HG02943 (cell line): ENCODE measurements around the gene LHPP.

Source experiments
- ATAC-seq: cut with Tn5 transposase; IDR thresholded peaks from one replicate; pipeline ENCODE4 v1.9.1; 2021; ENCODE audit warnings: mild to moderate bottlenecking, low read depth, moderate library complexity; ENCODE audit not compliant: unreplicated experiment

The LHPP gene

GRCh38 chr10:124447751-124448466 is 13.7 kb upstream of the LHPP start:
- no peak for ATAC-seq

- no peak for ATAC-seq
Measured at GRCh38 chr10:124448696-124449169, 12.9 kb upstream of the LHPP start.

DNA sequence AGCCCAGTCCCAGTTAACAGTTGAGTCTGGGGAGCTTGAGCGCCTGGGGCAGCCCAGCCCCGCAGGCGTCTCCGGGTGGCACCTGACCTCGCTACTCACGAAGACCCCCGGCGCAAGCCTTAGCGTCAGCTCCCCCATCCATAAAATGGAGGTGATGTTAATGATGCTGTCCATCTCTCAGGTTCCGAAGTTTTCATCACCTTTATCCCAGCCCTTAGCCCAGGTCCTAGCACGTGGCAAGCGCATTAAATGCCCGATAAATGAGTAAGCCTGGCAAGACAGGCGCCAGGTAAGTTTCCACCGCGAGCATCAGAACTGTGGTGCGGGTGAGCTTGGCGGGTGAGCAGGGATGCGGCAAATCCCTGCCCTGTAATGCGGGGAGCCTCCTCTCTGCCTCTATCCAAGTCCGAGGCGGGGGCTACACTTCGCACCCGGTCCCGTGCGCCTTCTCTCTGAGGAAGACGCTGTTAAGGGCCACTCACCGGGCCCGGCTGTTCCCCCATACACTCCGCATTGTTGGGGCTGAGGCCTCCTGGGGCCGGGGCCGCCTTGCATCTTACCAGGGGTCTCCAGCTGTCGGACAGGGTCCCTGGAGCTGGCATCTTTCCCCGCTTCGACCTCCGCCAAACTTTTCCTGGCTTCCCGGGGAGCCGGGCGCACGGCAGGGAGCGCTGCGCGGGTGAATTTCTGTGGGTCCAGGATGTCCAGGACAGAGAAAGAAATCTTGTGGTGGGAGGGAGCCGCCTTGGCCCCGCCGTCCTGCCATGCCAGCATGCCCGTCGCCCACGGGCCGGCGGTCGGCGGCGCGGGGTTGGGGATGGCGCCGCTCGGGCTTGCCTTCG is 12.2 kb upstream of the LHPP start:
- ATAC-seq: no peak

GRCh38 chr10:124450012-124450782 is 11.4 kb upstream of the LHPP start, which contains the start of gene NKX1-2:
NKX1-2 (minus strand) TSS chr10:124450035; CDS start chr10:124449943, 92 bp downstream.
- no peak for ATAC-seq

GRCh38 chr10:124450783-124451057 is 10.9 kb upstream of the LHPP start:
- ATAC-seq: no peak

DNA sequence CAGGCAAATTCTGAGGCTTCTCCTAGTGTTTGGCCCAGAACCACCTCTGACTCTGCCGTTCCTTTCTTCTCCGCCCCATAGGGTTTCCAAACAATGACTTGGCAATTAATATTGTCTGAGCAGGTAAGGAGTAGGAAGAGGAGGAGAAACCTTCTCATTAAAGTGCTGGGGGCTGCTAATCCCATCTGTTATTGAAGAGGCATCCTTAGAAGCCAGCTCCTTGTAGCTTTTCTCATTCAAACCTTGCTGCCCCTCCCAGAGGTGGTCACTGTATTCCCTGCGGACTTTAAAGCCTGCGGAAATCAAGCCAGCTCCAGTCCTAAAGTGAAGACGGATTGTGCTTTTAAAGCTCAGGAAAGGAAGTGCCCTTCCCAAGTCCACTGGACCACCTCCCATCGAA is 10.3 kb upstream of the LHPP start:
- ATAC-seq: no peak

- ATAC-seq: no peak
Measured at GRCh38 chr10:124453960-124454610, 7.5 kb upstream of the LHPP start.

DNA sequence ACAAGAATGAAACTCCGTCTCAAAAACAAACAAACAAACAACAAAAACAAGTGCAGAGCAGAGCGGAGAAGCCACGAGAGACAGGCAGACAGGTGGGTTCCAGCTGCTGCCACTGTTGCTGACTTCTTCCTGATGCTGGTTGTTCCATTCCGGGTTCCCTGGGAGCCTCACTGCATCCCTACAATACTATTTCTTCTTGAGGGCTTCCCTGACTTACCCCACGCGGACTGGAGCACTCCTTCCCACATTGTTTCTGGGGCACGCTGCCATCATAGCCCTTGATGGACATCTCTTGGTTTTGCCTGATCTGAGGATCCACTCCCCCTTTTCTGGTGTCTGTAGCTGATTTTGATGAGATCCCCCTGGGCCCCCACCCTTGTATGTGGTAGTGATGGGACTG is 6.2 kb upstream of the LHPP start:
- ATAC-seq: no peak

DNA sequence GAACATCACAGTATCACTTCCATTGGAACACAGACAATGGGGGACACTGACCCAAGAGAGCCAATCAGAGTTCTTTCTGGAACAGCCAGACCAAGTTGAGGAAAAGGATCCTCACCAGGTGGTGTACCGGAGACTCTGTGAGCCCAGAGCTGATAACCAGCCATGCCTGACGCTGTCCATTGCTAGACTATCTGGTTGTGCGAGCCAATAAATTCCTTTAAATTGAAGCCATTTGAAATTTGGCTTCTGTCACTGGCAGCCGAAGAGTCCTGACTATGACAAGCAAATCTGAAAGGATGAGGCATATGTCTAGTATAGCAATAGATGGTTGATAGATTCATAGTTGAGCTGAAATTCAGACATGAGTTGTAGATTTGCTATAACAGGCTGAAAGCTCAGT is 3.1 kb upstream of the LHPP start:
- no peak for ATAC-seq

DNA sequence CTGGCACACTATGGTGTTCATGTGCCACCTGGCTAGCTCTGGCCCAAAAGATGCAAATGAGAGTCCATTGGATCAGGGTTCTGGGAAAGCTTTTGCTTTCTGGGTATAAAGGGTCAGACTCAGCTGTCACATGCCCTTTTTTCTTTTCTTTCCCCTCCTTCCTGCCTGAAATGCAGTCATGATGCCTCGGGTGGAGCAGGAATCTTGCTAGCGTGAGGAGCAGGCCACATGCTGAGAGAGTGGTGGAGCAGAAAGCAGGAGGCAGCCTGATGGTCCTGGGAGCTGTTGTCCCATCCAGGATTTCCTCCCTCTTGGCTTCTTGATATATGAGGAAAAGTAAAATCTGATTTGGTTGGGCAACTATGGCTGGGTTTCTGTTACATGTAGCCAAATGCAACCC is 2.7 kb upstream of the LHPP start:
- ATAC-seq: no peak

DNA sequence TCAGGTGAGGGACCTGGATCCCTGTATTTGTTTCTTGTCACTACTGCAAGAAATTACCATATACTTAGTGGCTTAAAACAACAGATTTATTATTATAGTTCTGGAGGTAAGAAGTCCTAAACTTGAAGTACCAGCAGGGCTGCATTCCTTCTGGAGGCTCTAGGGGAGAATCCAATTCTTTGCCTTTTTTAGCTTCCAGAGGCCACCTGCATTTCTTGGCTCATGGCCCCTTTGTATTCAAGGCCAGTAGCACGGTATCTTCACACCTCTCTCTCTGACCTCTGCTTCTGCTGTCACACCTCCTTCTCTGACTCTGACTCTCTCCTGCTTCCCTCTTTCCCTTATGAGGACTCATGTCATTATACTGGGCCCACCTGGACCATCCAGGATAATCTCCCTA is 2.2 kb upstream of the LHPP start:
- no peak for ATAC-seq

GRCh38 chr10:124460144-124460543 is 1.5 kb upstream of the LHPP start:
- ATAC-seq: no peak

DNA sequence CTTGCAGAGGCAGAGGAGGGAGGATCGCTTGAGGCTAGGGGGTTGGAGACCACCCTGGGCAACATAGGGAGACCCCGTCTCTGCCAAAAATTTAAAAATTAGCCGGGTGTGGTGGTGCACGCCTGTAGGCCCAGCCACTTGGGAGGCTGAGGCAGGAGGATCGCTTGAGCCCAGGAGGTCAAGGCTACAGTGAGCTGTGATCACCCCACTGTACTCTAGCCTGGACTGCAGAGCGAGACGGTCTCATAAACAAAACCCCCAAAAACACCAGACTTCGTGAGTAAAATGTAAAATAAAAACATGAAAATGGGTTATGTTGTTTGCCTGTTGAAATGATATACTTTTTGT is 699 bp downstream of the LHPP start:
- ATAC-seq: no peak

GRCh38 chr10:124464028-124464965 is 2.7 kb downstream of the LHPP start:
- ATAC-seq: no peak

- no peak for ATAC-seq
Measured at GRCh38 chr10:124465003-124465776, 3.6 kb downstream of the LHPP start.

- no peak for ATAC-seq
Measured at GRCh38 chr10:124465777-124466488, 4.3 kb downstream of the LHPP start.

GRCh38 chr10:124467165-124467564 is 5.5 kb downstream of the LHPP start:
- ATAC-seq: no peak

- ATAC-seq: no peak
Measured at GRCh38 chr10:124468624-124469023, 7.0 kb downstream of the LHPP start.
